ENCODE measurements around the gene UBE3C. TPM values are rescaled to one million over a fixed set of nuclear protein-coding genes. Genes with fewer than 3 reads are reported as not detected.
"Not testable (repeated sequence)": the region's sequence is repeated elsewhere in the genome, so short reads cannot be mapped to it uniquely, and the experiment has no call there.

UBE3C gene
- total RNA-seq, 4 donors from 2014 or later = 50.3 to 75.0 (median 64.0) TPM

- H3K27ac ChIP-seq = peak overlapping the region; percentile 34 to 93 (median 69)
- DNase-seq = no peak
- no peak for TF ChIP-seq POLR2A (IDR thresholded peaks at IDR 0.05)
- TF ChIP-seq, protein P1, sequence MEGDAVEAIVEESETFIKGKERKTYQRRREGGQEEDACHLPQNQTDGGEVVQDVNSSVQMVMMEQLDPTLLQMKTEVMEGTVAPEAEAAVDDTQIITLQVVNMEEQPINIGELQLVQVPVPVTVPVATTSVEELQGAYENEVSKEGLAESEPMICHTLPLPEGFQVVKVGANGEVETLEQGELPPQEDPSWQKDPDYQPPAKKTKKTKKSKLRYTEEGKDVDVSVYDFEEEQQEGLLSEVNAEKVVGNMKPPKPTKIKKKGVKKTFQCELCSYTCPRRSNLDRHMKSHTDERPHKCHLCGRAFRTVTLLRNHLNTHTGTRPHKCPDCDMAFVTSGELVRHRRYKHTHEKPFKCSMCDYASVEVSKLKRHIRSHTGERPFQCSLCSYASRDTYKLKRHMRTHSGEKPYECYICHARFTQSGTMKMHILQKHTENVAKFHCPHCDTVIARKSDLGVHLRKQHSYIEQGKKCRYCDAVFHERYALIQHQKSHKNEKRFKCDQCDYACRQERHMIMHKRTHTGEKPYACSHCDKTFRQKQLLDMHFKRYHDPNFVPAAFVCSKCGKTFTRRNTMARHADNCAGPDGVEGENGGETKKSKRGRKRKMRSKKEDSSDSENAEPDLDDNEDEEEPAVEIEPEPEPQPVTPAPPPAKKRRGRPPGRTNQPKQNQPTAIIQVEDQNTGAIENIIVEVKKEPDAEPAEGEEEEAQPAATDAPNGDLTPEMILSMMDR (IDR thresholded peaks at IDR 0.05) = peak in 1 of 6 experiments; percentile 2
- no peaks in the 10 kb centered on the region for H3K27me3 ChIP-seq
- H3K9me3 ChIP-seq = no peaks in the 10 kb centered on the region
- peaks cover 8 to 26% of the 10 kb centered on the region in 2 donors for H3K4me1 ChIP-seq
- WGBS, 2 donors = 81 to 83% methylated on average over 24 of the region's 24 CpGs
- intact Hi-C loops (cut with DNase I) = no loop called here
- H3K36me3 ChIP-seq = peaks cover 10% of the 10 kb centered on the region in 2 donors
- no peak overlapping the region for H3K4me3 ChIP-seq (replicated peaks in 1 of 3)
These were observed 133.9 kb downstream of the UBE3C start for GRCh38 chr7:157272351-157273207.

DNA sequence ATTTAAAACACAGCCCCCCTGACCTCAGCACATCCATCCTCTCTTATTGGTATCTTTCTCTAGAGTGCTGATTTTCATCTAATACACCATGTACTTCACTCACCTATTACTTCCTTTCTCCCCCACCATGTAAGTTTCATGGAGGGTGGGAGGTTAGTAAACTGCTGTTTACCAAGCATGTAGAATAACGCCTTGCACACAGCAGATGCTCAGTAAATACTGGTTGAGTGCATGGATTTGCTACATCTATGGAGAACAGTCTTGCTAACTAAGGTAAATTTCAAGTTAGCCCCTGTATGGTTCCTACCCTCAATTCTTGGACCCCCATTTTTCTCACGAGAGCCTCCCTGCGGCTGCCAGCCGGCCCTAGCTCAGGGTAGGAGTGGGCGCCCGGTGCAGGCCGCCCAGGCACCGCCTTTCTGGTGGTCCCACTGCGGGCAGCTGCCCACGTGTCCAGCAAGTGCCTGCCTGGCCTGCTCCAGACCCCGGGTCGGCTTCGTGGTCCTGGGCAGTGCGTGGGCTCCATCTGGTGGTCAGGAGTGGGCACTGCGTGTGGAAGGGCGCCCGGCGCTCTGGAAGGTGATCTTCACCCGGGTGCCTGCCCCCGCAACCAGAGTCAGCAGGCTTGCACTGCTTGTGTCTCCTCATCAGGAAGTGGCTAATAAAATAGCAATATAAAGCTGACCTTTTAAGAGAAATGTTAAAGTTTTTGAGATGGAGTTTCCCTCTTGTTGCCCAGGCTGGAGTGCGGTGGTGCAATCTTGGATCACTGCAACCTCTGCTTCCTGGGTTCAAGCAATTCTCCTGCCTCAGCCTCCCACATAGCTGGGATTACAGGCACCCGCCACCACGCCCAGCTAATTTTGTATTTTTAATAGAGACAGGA lies 134.7 kb downstream of the UBE3C start:
- intact Hi-C loops (cut with DNase I) = no loop called here
- Histone ChIP-seq H3K27ac (no peak overlapping the region), H3K36me3 (peaks cover under 1 to 1% of the 10 kb centered on the region in 2 donors), H3K9me3 (no peaks in the 10 kb centered on the region), H3K4me3 (replicated peaks in 1 of 3) (no peak overlapping the region), H3K27me3 (no peaks in the 10 kb centered on the region), H3K4me1 (peaks cover 8 to 26% of the 10 kb centered on the region in 2 donors)
- TF ChIP-seq POLR2A (IDR thresholded peaks at IDR 0.05) = no peak
- TF ChIP-seq, protein P1 (IDR thresholded peaks at IDR 0.05) = peak; percentile 83 to 98 (median 92)
- 23 to 50% methylated on average over 8 to 17 of the region's 23 CpGs for WGBS, 2 donors
- DNase-seq = peak; percentile 64 to 72

GRCh38 chr7:157274094-157274634 lies 135.4 kb downstream of the UBE3C start:
- H3K27ac ChIP-seq; H3K27me3 ChIP-seq; H3K4me3 ChIP-seq (replicated peaks in 1 of 3); H3K9me3 ChIP-seq; H3K36me3 ChIP-seq; intact Hi-C loops (cut with DNase I); DNase-seq: not testable (repeated sequence)
- peaks cover 8 to 31% of the 10 kb centered on the region in 2 donors for H3K4me1 ChIP-seq
- 86 to 88% methylated on average over 10 of the region's 10 CpGs for WGBS, 2 donors

DNA sequence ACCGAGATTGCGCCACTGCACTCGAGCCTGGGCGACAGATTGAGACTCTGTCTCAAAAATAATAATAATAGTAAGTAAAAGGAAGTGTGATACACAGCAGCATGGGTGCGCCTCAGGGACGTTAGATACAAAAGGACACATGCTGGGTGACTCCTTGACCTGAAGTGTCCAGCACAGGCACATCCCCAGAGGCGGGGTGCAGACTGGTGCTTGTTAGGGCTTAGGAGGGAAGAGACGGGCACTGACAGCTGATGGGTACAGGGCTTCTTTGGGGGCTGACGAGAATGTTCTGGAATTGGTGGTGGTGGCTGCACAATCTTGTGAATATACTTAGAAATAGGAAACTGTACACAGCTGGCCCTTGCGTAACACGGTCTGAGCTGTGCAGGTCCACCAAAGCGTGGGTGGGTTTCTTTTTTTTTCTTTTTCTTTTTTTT lies 136.3 kb downstream of the UBE3C start:
- Histone ChIP-seq H3K27ac (no peak overlapping the region), H3K4me3 (replicated peaks in 1 of 3) (no peak overlapping the region), H3K4me1 (peaks cover 8 to 38% of the 10 kb centered on the region in 2 donors), H3K9me3 (no peaks in the 10 kb centered on the region), H3K36me3 (no peaks in the 10 kb centered on the region), H3K27me3 (peaks cover 12% of the 10 kb centered on the region)
- DNase-seq = no peak
- TF ChIP-seq, protein P1 (IDR thresholded peaks at IDR 0.05) = no peak
- no peak for TF ChIP-seq POLR2A (IDR thresholded peaks at IDR 0.05)
- intact Hi-C loops (cut with DNase I) = no loop called here
- 79 to 83% methylated on average over 12 of the region's 12 CpGs for WGBS, 2 donors

DNA sequence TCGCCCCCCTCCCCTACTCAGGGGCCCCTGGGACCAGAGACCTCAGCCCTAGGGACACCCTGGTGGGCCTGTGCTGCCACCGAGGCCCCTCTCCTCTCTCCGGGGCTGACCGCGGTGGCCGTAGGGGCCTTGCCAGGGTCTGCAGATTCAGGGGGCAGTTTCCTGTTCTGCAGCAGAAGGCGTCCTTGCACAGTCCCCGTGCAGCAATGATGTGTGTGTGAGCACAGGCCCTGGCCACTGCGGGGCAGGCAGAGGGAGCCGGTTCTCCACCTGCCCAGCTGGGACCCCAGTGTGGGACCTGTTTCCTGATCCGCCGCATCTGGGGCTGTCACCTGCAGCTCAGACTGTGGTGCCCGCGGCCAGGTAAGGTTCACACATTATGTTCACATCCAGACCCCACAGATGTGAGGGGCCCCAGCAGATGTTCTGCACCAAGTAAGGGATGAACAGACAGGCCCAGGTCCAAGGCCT lies 137.4 kb downstream of the UBE3C start:
- DNase-seq = no peak
- Histone ChIP-seq H3K4me3 (replicated peaks in 1 of 3) (no peak overlapping the region), H3K27me3 (peaks cover 12% of the 10 kb centered on the region), H3K36me3 (no peaks in the 10 kb centered on the region), H3K27ac (no peak overlapping the region), H3K9me3 (no peaks in the 10 kb centered on the region), H3K4me1 (peaks cover 8 to 38% of the 10 kb centered on the region in 2 donors)
- intact Hi-C loops (cut with DNase I) = no loop called here
- no peak for TF ChIP-seq POLR2A (IDR thresholded peaks at IDR 0.05)
- TF ChIP-seq, protein P1 (IDR thresholded peaks at IDR 0.05) = no peak
- WGBS, 2 donors = 79 to 94% methylated on average over 3 to 8 of the region's 14 CpGs
